Stimulated activated CD4-positive, alpha-beta T cell treated with anti-CD3 and anti-CD28 coated beads, Interleukin-15, amount 100 ng/mL, for 1 hour (primary cell): ENCODE results near the gene PRKRIP1.
"Not testable (repeated sequence)": the region's sequence is repeated elsewhere in the genome, so short reads cannot be mapped to it uniquely, and the experiment has no call there.

ENCODE experiments used
- DNase-seq, 2 donors: peaks; one replicate each; pipeline ENCODE4 v3.0.0-alpha.2; 2020; ENCODE audit warnings: low read depth in 1 of 2, low spot score in 1 of 2

PRKRIP1 gene

DNA sequence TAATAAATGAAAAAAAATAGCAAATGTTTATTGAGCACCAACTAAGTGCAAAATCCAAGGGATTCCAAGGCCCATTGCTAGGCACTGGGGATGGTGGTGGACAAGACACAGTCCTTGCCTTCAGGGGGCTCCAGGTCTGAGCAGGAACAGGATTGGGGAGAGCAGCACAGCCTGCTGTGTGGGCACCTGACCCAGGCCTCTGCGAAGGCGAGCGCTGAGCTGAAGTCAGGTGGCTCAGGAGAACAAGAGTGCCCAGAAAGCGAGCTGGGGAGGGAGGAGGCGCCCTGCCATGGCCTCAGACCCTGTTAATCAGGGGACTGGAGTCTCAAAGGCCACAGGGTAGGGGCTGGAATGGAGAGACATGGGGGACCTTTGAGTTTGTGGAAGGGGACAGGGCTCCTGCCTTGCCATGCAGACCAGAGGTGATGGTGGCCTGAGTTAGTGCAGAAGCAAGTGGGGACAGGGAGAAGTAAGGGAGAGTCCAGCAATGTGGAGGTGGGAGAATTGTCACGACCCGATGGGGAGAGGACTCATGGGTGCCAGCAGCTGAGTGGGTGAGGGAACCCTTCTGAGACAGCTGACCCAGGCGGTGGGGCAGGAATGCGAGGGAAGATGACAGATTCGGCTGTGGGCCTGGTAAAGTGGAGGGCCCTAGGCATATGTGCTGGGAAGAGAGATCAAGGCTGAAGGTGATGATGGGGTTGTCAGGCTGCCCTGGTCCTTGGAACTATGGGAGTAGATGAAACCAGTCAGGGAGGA is 33.2 kb downstream of the PRKRIP1 start:
- no peak for DNase-seq

DNA sequence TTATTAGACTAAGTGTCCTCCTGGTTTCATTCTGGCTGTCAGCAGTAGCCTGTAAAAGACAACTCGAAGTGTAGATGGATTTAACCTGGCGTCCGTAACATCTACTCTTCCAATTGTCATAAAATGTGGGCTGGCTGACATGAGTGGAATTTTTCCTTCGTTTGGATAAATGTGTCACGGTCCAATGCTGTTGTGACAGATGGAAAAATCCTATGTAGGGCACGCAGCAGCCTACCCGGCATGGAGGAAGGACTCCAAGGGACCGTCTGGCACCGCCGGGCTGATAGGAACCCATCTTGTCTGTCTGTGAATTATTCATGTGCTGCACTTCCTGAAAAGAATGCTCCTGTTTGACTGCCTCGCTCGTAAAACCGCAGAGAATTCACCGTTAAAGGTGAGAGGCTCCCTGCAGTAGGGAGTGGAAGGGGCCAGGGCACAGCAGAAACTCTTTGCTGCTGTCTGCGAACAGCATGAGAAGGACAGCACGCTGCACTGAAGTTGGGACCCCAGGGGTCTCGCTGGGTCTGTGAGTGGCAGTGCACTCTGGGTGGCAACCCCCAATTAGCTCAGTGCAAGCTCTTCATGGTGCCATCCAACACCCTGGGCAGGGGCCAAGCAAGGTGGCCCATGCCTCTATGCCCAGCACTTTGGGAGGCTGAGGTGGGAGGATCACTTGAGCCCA is 35.6 kb downstream of the PRKRIP1 start:
- DNase-seq = peak; percentile 26 to 40

DNA sequence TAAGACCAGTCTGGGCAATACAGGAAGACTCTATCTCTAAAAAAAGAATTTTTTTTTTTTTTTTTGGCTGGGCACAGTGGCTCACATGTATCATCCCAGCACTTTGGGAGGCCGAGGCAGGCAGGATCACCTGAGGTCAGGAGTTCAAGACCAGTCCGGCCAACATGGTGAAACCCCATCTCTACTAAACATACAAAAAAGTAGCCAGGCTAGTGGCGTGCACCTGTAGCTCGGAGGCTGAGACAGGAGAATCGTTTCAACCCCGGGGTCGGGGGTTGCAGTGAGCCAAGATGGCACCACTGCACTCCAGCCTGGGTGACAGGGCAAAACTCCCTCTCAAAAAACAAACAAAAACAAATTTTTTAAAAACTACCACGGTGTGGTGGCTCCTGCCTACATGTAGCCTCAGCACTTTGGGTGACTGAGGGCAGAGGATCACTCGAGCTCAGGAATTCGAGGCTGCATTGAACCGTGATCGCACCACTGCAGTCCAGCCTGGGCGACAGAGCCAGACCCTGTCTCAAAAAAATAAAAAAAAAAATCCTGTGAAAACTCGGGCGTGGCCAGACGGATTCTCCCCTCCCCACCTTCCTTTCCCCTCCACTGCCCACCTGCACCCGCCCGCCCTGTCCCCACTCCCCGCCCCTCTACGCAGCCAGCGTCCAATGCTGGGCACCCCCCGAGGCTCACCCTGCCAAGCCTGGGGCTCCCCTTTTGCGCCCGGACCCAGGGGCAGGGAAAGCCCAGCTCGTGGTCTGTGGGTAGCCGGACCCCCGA is 36.5 kb downstream of the PRKRIP1 start:
- no peak for DNase-seq

DNA sequence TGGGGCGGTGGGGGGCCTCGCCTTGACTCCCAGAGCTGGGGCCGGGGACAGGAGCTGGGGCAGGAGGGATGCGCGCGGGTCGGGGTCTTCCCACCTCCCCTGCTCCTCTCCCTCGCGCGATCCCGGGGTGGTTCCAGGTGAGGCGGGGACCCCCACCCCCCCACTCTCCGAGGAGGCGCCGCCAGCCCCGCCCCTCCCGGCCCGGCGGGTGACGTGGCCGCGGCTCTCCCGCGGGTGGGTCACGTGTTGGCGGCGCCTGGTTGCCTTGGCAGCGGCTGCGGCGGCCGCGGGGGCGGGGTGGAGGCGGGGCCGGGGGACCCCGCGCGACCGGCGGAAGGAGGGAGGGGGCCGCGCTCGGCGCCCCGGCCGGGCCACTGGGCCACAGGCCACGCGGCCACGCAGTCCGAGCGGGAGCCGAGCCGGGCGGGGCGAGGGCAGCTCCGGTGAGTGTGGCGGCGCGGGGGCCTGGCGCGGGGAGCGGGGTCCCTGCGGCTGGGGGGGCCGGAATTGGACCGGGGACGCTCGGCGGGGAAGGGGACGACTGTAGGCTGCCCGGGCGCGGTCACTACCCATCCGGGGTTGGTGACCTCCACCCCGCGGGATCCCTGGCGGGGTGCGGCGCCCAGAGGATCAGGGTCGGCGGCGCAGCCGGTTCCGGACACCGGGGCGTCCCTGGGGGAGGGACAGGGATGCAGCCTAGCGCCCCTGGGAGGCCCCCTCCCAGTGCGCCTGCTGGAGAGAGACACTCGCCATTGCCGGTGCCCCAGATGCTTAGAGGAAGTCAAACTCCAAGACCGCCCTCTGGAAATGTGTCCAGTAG is 37.3 kb downstream of the PRKRIP1 start, which contains the start of gene ORAI2:
ORAI2 (plus strand) TSS at position 357 of the 820 bp plus-strand sequence. CDS start 5,382 bp downstream, outside the sequence.
- peak; percentile 79 to 84 for DNase-seq

DNA sequence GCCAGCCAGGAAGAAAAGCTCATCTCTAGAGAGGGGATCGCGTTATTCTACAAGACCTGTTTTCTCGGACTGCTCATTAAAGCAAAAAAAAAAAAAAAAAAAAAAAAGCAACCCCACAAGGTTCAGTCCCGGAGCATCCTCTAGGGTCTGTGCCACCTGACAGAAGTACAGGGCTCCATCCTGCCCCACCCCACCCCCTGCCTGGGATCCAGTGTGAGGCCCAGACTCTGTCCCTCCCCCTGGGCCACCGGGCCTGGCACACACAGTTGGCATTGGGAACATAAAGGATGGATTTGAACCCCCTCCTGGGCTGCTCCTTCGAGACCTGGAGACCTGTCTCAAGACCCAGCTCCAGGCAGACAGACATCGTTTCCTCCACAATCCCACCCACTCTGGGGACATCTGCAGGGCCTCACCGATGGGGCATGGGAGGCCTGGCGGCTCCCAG is 37.9 kb downstream of the PRKRIP1 start:
- DNase-seq = no peak

DNA sequence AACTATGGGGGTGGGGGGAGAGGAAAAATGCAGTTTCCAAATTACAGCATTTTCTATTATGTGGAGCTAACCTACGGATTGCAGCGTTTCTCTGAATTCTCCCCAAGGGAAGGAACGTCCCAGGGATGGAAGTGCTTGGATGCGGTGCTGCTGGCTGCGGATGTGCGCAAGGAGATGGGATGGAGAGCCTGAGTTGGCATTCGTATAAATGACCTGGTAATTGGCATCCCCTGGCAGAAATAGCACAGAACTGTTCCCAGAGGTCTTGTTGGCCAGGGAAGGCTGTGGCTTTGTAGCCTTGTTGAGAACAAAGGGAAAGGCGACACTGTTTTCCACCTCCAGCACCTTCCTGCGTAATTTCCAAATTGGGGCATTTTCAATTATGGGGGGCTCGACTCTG is 40.0 kb downstream of the PRKRIP1 start:
- DNase-seq = no peak

DNA sequence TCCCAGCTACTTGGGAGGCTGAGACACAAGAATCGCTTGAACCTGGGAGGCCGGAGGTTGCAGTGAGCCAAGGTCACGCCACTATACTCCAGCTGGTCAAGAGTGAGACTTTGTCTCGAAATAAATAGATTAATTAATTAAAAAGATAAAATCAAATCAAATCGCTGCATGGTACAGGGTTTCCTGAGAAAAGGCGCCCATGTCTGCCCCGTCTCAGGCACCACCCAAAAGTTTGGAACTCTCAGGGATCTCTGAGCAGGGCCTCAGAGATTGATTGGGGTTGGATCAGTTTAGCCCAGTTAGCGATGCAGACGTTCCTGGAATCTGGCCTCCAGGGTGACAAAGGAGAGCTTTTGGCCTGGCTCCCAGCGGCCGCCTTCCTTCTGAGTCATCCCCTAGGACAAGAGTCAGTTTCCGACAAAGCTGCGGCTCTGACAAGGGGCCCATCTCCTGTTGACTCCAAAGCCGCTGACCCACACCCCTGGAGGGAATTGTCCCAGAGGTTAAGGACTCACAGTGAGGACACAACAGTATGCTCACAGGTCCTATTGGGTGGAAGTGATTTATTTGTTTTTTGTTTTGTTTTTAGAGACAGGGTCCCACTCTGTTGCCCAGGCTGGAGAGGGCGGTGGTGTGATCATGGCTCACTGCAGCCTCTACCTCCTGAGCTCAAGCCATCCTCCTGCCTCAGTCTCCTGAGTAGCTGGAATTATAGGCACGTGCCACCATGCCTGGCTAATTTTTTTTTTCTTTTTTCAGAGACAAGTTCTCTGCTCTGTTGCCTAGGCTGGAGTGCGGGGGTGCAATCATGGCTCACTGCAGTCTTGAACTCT is 44.0 kb downstream of the PRKRIP1 start:
- no peak for DNase-seq

DNA sequence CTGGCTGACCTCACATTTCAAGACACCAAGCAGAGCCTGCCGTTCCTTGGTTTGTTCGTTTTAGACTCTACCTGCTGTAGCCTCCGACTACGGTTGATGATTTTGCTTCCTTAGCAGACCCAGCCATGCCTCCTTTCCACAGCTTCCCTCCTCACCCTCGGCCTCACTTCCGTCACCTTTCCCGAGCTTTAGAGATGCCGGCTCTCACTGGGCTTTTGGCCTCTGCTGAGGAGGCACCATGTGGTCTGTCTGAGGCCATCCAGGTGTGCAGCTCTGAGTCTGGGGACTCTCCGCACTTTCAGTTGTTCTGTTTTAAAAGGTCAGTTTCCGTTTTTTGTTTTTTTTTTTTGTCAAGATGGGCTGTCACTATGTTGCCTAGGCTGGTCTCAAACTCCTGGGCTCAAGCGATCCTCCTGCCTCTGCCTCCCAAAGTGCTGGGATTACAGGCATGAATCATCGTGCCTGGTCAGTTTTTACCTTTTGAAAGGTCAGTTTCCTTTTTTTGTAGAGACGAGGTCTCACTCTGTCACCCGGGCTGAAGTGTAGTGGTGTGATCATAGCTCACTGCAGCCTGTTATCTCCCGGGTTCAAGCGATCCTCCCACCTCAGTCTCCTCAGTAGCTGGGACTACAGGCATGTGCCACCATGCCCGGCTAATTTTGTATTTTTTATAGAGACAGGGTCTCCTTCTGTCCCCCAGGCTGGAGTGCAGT is 49.0 kb downstream of the PRKRIP1 start:
- DNase-seq = no peak

DNA sequence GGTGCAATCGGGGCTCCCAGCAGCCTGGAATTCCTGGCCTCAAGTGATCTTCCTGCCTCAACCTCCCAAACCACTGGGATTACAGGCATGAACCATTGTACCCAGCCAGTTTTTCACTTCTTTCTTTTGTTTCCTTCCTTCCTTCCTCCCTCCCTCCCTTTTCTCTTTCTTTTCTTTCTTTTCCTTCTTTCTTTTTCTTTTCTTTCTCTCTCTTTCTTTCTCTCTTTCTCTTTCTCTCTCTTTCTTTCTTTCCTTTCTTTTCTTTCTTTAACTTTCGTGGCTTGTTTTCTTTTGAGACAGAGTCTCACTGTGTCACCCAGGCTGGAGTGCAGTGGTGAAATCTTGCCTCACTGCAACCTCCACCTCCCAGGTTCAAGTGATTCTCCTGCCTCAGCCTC is 49.5 kb downstream of the PRKRIP1 start:
- DNase-seq = no peak

DNA sequence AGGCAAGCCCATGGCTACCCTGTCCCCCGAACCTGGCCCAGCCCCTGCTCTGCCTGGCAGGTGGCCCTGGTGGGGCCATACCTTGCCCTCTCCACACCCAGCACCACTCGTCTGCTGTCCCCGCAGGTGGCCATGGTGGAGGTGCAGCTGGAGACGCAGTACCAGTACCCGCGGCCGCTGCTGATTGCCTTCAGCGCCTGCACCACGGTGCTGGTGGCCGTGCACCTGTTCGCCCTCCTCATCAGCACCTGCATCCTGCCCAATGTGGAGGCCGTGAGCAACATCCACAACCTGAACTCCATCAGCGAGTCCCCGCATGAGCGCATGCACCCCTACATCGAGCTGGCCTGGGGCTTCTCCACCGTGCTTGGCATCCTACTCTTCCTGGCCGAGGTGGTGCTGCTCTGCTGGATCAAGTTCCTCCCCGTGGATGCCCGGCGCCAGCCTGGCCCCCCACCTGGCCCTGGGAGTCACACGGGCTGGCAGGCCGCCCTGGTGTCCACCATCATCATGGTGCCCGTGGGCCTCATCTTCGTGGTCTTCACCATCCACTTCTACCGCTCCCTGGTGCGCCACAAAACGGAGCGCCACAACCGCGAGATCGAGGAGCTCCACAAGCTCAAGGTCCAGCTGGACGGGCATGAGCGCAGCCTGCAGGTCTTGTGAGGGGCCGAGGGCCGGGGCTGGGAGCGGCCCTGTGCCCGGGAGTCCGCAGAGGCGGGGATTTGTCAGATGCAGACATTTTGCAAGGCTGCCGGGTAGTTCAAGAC is 50.4 kb downstream of the PRKRIP1 start:
- DNase-seq = no peak

DNA sequence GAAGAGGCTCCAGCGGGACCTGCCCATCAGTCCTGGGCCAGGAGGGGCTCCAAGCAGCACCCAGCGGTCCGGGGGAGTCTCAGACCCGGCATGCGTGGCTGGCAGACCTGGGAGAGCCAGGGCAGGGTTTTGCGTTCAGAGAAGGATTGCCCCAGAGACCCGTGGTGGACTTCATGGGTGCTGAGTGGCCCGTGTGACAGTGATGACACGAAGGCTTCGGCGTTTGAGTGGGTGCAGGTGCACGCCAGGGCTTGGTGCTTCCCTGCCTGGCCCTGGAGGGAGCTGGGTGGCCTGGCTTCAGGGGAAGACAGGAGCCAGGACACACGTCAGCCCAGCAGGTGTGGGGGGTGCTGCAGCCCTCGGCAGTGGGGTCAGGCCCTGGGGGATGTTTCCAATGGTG is 51.1 kb downstream of the PRKRIP1 start:
- no peak for DNase-seq

DNA sequence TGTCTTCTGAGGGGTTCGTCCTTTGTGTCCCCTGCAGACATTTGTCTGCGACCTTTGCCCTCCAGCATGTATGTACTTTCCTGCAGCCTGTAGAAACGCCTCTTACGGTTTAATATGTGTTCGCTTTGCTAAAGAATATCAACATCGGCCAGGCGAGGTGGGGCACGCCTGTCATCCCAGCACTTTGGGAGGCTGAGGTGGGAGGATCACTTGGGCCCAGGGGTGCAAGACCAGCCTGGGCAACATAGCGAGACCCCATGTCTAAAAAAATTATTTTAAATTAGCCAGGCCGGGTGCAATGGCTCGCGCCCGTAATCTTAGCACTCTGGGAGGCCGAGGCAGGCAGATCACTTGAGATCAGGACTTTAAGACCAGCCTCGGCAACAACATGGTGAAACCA is 53.0 kb downstream of the PRKRIP1 start:
- no peak for DNase-seq

DNA sequence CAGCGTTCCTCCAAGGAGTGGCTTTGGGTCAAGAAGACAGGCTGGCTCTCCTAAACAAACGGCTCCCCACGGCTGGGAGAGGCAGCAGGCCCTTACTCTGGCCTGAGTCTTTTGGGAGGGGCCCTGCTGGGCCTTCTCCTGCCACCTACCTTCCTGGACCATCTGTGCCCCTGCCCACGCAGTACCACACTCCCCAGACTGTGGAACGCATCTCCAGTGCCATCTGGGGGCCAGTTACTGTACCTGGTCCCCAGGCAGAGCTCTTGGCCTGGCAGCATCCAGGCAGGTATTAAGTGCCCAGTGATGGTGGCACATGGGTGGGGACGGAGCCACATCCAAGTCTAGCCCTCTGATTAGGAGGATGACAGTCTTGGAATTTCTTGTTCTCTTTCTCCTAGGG is 54.1 kb downstream of the PRKRIP1 start:
- peak; percentile 31 to 33 for DNase-seq

DNA sequence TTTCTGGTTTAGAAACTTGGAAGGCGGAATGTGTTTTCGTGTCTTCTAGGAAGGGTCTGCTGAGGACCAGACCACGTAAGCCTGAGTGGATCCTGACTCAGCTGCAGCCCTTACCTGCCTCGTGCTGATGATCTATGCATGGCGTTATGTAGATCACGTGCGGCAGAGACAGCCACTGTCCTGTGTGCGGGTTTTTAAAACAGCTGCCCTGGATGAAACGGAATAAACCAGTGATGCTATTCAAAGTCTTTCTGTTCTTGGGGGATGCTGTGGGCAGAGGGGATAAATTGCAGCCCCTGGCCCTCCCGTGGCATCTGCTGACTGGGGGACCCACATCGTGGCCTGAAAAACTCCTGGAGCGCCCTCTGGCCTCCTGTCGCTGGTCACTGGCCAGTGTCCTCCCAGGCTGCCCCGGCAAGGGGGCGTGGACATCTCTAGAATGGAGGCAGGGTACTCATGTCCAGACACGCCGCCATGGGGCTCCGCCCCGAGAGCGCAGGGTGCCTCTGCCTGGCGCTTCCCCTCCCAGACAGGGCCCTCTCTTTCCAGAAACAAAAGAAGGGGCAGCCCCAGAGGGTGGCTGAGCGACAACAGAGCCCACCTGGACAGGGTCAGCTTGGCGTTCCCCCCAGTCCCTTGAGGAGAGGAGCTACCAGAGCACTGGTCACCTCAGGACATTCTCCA is 55.4 kb downstream of the PRKRIP1 start:
- DNase-seq = no peak

DNA sequence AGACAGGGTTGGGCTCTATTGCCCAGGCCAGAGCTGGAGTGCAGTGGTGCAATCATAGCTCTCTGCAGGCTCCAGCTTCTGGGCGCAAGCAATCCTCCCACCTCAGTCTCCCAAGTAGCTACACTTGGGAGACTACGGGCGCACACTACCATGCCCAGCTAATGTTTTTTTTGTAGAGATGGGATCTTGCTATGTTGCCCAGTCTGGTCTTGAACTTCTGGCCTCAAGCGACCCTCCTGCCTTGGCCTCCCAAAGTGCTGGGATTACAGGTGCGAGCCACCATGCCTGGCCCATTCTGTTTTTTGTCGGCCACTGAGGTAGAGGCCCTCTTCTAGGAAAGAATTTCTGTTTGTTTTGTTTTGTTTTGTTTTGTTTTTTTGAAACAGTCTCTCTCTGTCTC is 56.3 kb downstream of the PRKRIP1 start:
- DNase-seq = no peak

DNA sequence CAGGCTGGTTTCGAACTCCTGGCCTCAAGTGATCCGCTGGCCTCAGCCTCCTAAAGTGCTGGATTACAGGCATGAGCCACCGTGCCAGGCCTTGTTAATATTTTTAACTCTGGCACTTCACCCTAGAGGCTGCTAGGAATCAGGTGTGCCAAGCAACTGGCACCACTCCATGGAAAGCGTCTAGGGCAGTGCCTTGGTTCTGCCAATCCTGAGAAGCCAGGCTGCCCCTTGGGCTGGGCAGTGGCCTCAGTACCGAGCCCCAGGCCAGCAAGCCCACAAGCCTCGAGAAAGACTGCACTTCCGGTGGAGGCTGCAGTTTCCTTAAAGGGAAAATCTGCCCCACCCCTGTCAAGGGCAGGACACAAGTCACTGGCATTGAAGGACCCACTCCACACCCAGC is 57.2 kb downstream of the PRKRIP1 start:
- no peak for DNase-seq

DNA sequence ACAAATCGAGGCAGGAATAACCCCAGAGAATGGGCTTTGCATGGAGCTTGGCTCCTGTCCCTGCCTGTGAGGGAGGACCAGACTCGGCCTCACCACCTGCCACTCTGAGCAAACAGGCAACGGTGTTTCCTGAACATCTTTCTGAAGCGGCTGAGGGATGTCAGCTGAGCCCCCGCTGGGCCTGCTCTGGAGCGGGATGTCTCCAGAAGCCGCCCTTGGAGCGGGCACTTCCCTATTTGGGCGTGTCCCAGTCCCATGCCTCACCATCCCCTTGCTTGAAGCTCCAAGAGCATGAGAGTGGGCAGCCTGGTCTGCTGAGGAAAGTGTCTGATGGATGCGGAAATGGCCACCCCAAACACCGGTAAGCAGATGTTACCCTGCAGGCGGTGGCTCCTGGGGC is 58.3 kb downstream of the PRKRIP1 start:
- no peak for DNase-seq

DNA sequence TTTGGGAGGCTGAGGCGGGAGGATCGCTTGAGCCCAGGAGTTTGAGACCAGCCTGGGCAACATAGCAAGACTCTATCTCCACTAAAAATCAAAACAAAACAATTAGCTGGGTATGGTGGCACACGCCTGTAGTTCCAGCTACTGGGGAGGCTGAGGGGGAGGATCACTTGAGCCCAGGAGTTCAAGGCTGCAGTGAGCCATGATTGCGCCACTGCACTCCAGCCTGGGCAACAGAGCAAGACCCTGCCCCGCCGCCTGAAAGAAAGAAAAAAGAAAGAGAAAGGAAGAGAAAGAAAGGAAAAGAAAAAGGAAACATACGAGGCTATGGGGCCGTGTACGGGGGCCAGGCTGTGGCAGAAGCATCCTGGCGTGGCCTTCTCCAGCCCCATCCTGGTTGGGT is 58.8 kb downstream of the PRKRIP1 start:
- DNase-seq = not testable (repeated sequence)
